Ovary (tissue), 9 donors: ENCODE measurements around the gene VSIG4. TPM values are rescaled to one million over a fixed set of nuclear protein-coding genes. Genes with fewer than 3 reads are reported as not detected.

Source experiments
- DNase-seq, 5 donors: peaks; one replicate each; pipeline ENCODE4 v3.0.0-alpha.2; 2019 to 2020
- H3K27ac ChIP-seq, 2 donors: fragments of 200-600 bp; one replicate each; pipeline versions ENCODE4 v1.5.1 to v1.8.0; 2019 to 2022
- H3K27me3 ChIP-seq: fragments of 200-600 bp; one replicate; pipeline ENCODE4 v1.8.0; 2022
- H3K36me3 ChIP-seq: fragments of 200-600 bp; sonication (generic); one replicate; pipeline ENCODE4 v1.5.1; 2019
- H3K4me1 ChIP-seq: one replicate; pipeline ENCODE4 v1.8.1; 2013; ENCODE audit warnings: mild to moderate bottlenecking, moderate library complexity; ENCODE audit not compliant: insufficient read depth
- H3K4me3 ChIP-seq: fragments of 200-600 bp; sonication (generic); one replicate; pipeline ENCODE4 v1.5.1; 2017
- H3K9me3 ChIP-seq, 2 donors: fragments of 200-600 bp in 1 of 2; sonication (generic) in 1 of 2; one replicate each; pipeline versions ENCODE4 v1.5.1 to v1.8.1; 2013 to 2019; ENCODE audit warnings: mild to moderate bottlenecking in 1 of 2, moderate library complexity in 1 of 2
- EP300 ChIP-seq: sonication (generic); formaldehyde crosslinking; IDR thresholded peaks from one replicate; pipeline ENCODE4 v1.6.1; 2017; ENCODE audit warnings: antibody characterized with exemption
- POLR2A ChIP-seq: fragments of 450-650 bp; IDR thresholded peaks from one replicate; pipeline ENCODE4 v1.6.1; 2017; ENCODE audit warnings: antibody characterized with exemption, mild to moderate bottlenecking, moderate library complexity
- WGBS, 3 donors: extraction: QIAGEN DNeasy Blood & Tissue Kit in 1 of 3; methylation state at CpG; one replicate each; pipeline versions ENCODE4 v1.1.5 to v1.1.7; 2013 to 2017; 5-methylcytosine and 5-hydroxymethylcytosine counted together
- intact Hi-C, 4 donors: fragments of 100-400 bp; cut with DNase I; formaldehyde crosslinking; loops; one replicate each; pipeline versions ENCODE4 v1.11.0 to v1.15.1; 2022 to 2023
- polyA plus RNA-seq, 2 donors: library from polyadenylated mRNA; stranded (reverse); fragments of 200-250 nt in 1 of 2; fragments of 350-450 nt in 1 of 2; fragmentation: Illumina TruSeq in 1 of 2; extraction: RNeasy Lipid Tissue Mini Kit (QIAGEN cat#74804) in 1 of 2; gene quantifications; one replicate each; pipeline ENCODE4 v1.2.3, GENCODE V29; 2013 to 2014
- total RNA-seq, 7 donors: library from RNA; depleted of rRNA in 2 of 7; stranded (reverse); fragments of >200 nt in 2 of 7; fragmentation: NEBNext Ultra II Directional in 3 of 7; extraction: Animal tissue kit (Norgen Biotek cat#: 25700) in 3 of 7; gene quantifications; one replicate each; pipeline versions ENCODE4 v1.1.0 to v1.2.4, GENCODE V29; 2016 to 2023
- TF ChIP-seq, protein P1 (sequence below), 3 donors: fragments of 450-650 bp in 2 of 3; fragments of 200-600 bp in 1 of 3; IDR thresholded peaks; one replicate each; pipeline versions ENCODE4 v1.5.1 to v1.8.0; 2016 to 2022; ENCODE audit warnings: antibody characterized with exemption in 3 of 3, mild to moderate bottlenecking in 1 of 3
- donor health status: DM: no; HTN: no; CAD: no; lungs with moderate emphysema.
- donor health status: DM: no; HTN: no; CAD: no.
- donor health status: Bipolar disorder and iron deficiency.
- donor health status: DM: yes; HTN: yes; CAD: no.
- donor health status: DM: no; HTN: no; CAD: no.
- donor health status: DM: yes; HTN: yes; CAD: no.

VSIG4 gene
- total and polyA plus RNA-seq, 9 donors = 4.4 to 92.5 (median 30.3) TPM

DNA sequence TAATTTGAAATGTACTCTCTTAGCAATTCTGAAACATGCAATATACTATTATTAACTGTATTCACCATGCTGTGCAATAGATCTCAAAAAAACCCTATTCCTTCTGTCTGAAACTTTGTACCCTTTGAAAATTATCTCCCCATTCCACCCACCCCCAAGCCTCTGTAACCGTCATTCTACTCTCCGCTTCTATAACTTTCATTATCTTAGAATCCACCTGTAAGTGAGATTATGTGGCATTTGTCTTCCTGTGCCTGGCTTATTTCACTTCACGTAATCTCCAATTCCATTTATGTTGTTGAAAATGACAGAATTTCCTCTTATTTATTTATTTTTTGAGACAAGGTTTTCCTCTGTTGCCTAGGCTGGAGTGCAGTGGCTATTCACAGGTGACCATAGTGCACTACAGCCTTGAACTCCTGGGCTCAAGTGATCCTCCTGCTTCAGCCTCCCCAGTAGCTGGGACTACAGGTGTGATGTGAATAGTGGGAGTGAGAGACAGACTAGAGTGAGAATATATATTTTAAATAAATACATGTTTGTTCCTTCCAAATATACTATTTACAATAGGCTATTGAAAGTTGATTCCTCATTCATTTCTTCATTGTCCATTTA is 30.5 kb downstream of the VSIG4 start:
- H3K4me1 ChIP-seq = no peaks in the 10 kb centered on the region
- H3K36me3 ChIP-seq = no peaks in the 10 kb centered on the region
- TF ChIP-seq, protein P1, sequence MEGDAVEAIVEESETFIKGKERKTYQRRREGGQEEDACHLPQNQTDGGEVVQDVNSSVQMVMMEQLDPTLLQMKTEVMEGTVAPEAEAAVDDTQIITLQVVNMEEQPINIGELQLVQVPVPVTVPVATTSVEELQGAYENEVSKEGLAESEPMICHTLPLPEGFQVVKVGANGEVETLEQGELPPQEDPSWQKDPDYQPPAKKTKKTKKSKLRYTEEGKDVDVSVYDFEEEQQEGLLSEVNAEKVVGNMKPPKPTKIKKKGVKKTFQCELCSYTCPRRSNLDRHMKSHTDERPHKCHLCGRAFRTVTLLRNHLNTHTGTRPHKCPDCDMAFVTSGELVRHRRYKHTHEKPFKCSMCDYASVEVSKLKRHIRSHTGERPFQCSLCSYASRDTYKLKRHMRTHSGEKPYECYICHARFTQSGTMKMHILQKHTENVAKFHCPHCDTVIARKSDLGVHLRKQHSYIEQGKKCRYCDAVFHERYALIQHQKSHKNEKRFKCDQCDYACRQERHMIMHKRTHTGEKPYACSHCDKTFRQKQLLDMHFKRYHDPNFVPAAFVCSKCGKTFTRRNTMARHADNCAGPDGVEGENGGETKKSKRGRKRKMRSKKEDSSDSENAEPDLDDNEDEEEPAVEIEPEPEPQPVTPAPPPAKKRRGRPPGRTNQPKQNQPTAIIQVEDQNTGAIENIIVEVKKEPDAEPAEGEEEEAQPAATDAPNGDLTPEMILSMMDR (IDR thresholded peaks at IDR 0.05) = no peak
- TF ChIP-seq EP300 (no peak), POLR2A (no peak)
- 78 to 85% (median 84%) methylated on average over 3 of the region's 3 CpGs for WGBS, 3 donors
- H3K27ac ChIP-seq = no peak overlapping the region
- DNase-seq = no peak
- intact Hi-C loops = no loop called here
- no peaks in the 10 kb centered on the region for H3K9me3 ChIP-seq
- no peaks in the 10 kb centered on the region for H3K27me3 ChIP-seq
- no peak overlapping the region for H3K4me3 ChIP-seq

DNA sequence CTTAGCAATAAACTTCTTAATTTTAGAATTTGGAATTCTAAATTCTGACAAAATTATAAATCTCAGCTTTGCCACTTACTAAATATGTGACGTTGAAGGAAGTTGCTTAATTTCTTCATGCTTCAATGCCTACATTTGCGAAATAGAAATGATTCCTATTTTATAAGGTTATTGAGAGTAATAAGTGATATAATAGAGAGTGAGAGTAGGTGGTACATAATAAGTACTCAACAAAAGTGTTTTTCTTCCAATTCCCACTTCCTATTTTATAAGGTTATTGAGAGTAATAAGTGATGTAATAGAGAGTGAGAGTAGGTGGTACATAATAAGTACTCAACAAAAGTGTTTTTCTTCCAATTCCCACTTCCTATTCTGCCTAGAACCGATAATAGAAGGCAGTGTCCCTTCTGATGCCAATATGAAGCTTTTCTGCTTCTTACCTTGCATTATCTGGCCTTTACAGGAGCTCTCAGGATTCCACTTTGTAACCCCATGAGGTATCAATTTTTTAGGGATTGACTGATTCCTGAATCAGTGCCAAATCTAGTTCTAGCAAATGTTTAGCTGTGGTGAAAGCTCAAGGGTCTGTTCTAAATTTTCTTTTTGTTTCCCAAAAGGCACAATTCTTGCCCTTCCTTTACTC is 31.4 kb downstream of the VSIG4 start:
- no peaks in the 10 kb centered on the region for H3K4me1 ChIP-seq
- H3K36me3 ChIP-seq = no peaks in the 10 kb centered on the region
- intact Hi-C loops = no loop called here
- WGBS, 3 donors = 61 to 74% (median 64%) methylated on average over 3 of the region's 3 CpGs
- no peaks in the 10 kb centered on the region for H3K27me3 ChIP-seq
- no peak for TF ChIP-seq EP300
- no peak for TF ChIP-seq POLR2A
- TF ChIP-seq, protein P1 (IDR thresholded peaks at IDR 0.05) = no peak
- no peak overlapping the region for H3K4me3 ChIP-seq
- no peak for DNase-seq
- no peak overlapping the region for H3K27ac ChIP-seq
- no peaks in the 10 kb centered on the region for H3K9me3 ChIP-seq

DNA sequence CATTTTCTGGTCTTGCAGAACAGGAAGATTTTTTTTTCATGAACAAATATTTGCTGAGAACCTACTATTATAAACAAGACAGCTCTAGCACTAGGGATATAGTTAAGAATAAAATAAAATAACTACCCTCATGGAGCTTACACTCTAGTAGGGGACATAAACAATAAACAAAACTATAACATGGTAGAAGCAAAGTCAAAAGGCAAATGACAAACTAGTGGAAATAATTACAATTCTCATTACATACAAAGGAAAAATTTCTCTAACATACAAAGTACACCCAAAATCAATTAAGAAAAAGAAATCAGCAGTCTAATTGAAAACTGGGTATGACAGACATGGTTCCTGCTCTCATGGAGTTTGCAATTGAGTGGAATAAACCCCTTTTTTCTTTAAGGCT is 32.0 kb downstream of the VSIG4 start:
- Histone ChIP-seq H3K27me3 (no peaks in the 10 kb centered on the region), H3K4me3 (no peak overlapping the region), H3K36me3 (no peaks in the 10 kb centered on the region), H3K27ac (no peak overlapping the region), H3K4me1 (no peaks in the 10 kb centered on the region), H3K9me3 (no peaks in the 10 kb centered on the region)
- DNase-seq = no peak
- no peak for TF ChIP-seq POLR2A
- TF ChIP-seq, protein P1 (IDR thresholded peaks at IDR 0.05) = no peak
- TF ChIP-seq EP300 = no peak
- intact Hi-C loops = no loop called here

DNA sequence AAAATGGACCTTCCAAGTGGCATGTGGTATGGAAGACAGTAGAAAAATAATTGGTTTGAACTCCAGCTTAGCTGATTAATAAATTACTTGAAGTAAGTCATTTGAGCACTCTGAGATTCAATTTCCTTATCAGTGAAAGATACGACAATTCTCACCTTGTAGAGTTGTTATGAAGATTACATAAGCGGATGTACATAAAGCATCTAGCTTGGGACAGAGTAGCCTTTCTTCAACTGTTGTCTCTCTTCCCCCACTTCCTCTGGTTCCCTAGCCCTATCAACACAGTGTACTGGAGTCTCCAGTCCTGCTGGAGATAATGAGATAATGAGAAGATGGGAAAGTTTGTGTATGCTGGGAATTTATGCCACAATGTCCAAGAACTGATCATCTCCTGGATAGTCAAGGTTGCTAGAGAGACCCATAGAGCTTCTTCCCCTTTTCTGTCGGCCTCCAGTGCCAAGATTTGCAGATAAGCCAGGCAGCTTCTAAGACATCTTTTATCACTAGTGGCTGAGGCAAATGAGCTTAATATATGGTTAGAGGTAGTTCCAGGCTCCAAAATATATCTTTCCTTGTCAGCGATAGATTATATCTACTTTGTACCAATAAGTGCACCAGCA is 33.9 kb downstream of the VSIG4 start:
- H3K4me3 ChIP-seq = no peak overlapping the region
- no peak overlapping the region for H3K27ac ChIP-seq
- no peaks in the 10 kb centered on the region for H3K4me1 ChIP-seq
- no peaks in the 10 kb centered on the region for H3K27me3 ChIP-seq
- intact Hi-C loops = no loop called here
- no peaks in the 10 kb centered on the region for H3K36me3 ChIP-seq
- DNase-seq = no peak
- TF ChIP-seq POLR2A (no peak), EP300 (no peak)
- TF ChIP-seq, protein P1 (IDR thresholded peaks at IDR 0.05) = no peak
- H3K9me3 ChIP-seq = no peaks in the 10 kb centered on the region
- 75 to 80% (median 78%) methylated on average over 4 of the region's 4 CpGs for WGBS, 3 donors
